CD4-positive, alpha-beta memory T cell (primary cell): Measurements from ENCODE around the gene DNAH12. TPM values are rescaled to one million over a fixed set of nuclear protein-coding genes. Genes with fewer than 3 reads are reported as not detected.
"Not testable (repeated sequence)": the region's sequence is repeated elsewhere in the genome, so short reads cannot be mapped to it uniquely, and the experiment has no call there.

Experiments
- CTCF ChIA-PET: fragments of 350-600 bp; sonication (Branson Sonifier 250); formaldehyde crosslinking; loops from one replicate; lab custom pipeline; 2021; ENCODE audit warnings: inconsistent platforms; ENCODE audit not compliant: partially characterized antibody; lab: Charles Lee
- POLR2A ChIA-PET: fragments of 350-600 bp; sonication (Branson Sonifier 250); formaldehyde crosslinking; loops from one replicate; lab custom pipeline; 2021; ENCODE audit not compliant: partially characterized antibody; lab: Charles Lee
- DNase-seq, 5 donors: peaks; one replicate each; pipeline versions ENCODE4 v3.0.0 to v3.0.0-alpha.2; 2020 to 2022; ENCODE audit warnings: mixed read lengths in 1 of 5
- H3K27ac ChIP-seq: one replicate; pipeline ENCODE4 v1.7.0; 2013; ENCODE audit warnings: low read depth, low read length
- H3K27me3 ChIP-seq: 2 replicates; pipeline ENCODE4 v1.7.0; 2013; ENCODE audit warnings: mild to moderate bottlenecking, low read length, moderate library complexity; ENCODE audit not compliant: insufficient read depth
- H3K36me3 ChIP-seq: 2 replicates; pipeline ENCODE4 v1.7.0; 2013; ENCODE audit warnings: mild to moderate bottlenecking, low read length, moderate library complexity; ENCODE audit not compliant: insufficient read depth
- H3K4me1 ChIP-seq: 2 replicates; pipeline ENCODE4 v1.7.0; 2013; ENCODE audit warnings: mild to moderate bottlenecking, low read length, moderate library complexity; ENCODE audit not compliant: insufficient read depth
- H3K4me3 ChIP-seq, 2 donors: one replicate each; pipeline ENCODE4 v1.7.0; 2013; ENCODE audit warnings: low read length in 2 of 2, mild to moderate bottlenecking in 1 of 2
- H3K9me3 ChIP-seq, 2 donors: one replicate each; pipeline ENCODE4 v1.7.0; 2013; ENCODE audit warnings: low read length in 2 of 2, control low read depth in 1 of 2; ENCODE audit not compliant: control insufficient read depth in 1 of 2
- H3K27ac Mint-ChIP-seq, 7 donors: one replicate each; pipeline ENCODE4 v1.8.0; 2020 to 2021; ENCODE audit warnings: mixed read lengths in 7 of 7, mild to moderate bottlenecking in 6 of 7, inconsistent platforms in 3 of 7, moderate library complexity in 3 of 7
- H3K27me3 Mint-ChIP-seq, 2 donors: one replicate each; pipeline ENCODE4 v1.8.0; 2020 to 2021; ENCODE audit warnings: mixed read lengths in 2 of 2
- H3K36me3 Mint-ChIP-seq, 2 donors: one replicate each; pipeline ENCODE4 v1.8.0; 2020 to 2021; ENCODE audit warnings: mixed read lengths in 2 of 2, inconsistent platforms in 1 of 2, mild to moderate bottlenecking in 1 of 2
- H3K4me1 Mint-ChIP-seq, 4 donors: one replicate each; pipeline ENCODE4 v1.8.0; 2020 to 2021; ENCODE audit warnings: mixed read lengths in 4 of 4, mild to moderate bottlenecking in 1 of 4
- H3K4me3 Mint-ChIP-seq, 8 donors: one replicate each; pipeline ENCODE4 v1.8.0; 2020 to 2021; ENCODE audit warnings: mixed read lengths in 8 of 8, mild to moderate bottlenecking in 7 of 8, moderate library complexity in 6 of 8, inconsistent platforms in 3 of 8
- H3K9me3 Mint-ChIP-seq, 8 donors: one replicate each; pipeline ENCODE4 v1.8.0; 2020 to 2021; ENCODE audit warnings: mixed read lengths in 8 of 8, mild to moderate bottlenecking in 5 of 8, inconsistent platforms in 3 of 8, moderate library complexity in 1 of 8
- intact Hi-C: fragments of 100-400 bp; cut with micrococcal nuclease; formaldehyde crosslinking; loops from one replicate; pipeline ENCODE4 v1.15.1; 2023
- polyA plus RNA-seq, 2 donors: library from polyadenylated mRNA; unstranded; fragments of 300-500 nt; fragmentation: Illumina TruSeq; gene quantifications; one replicate each; pipeline ENCODE4 v1.2.3, GENCODE V29; 2021
- total RNA-seq, 2 experiments: library from RNA; stranded (reverse); gene quantifications; one replicate each; pipeline ENCODE4 v1.2.3, GENCODE V29; 2021

DNAH12 gene
- total and polyA plus RNA-seq, 4 experiments from 2014 or later = 0.09 to 0.11 TPM; not detected in 2

- H3K27ac ChIP-seq, H3K4me1 Mint-ChIP-seq, H3K36me3 Mint-ChIP-seq, H3K36me3 ChIP-seq, H3K4me1 ChIP-seq, H3K27me3 ChIP-seq, H3K27me3 Mint-ChIP-seq, H3K4me3 ChIP-seq, H3K4me3 Mint-ChIP-seq, H3K9me3 ChIP-seq, POLR2A ChIA-PET, CTCF ChIA-PET, DNase-seq, intact Hi-C loops, H3K27ac Mint-ChIP-seq: not testable (repeated sequence)
- H3K9me3 Mint-ChIP-seq = peaks cover 0 to 15% (median 5%) of the 10 kb centered on the region in 8 donors
These were observed 67.0 kb downstream of the DNAH12 start for GRCh38 chr3:57477193-57477592.

- Mint-ChIP-seq H3K4me3 (no peak overlapping the region), H3K27ac (no peak overlapping the region), H3K36me3 (no peaks in the 10 kb centered on the region), H3K27me3 (peaks cover 3% of the 10 kb centered on the region in 2 donors), H3K9me3 (no peaks in the 10 kb centered on the region), H3K4me1 (no peaks in the 10 kb centered on the region)
- Histone ChIP-seq H3K27ac (no peak overlapping the region), H3K4me3 (no peak overlapping the region), H3K36me3 (no peaks in the 10 kb centered on the region), H3K9me3 (no peaks in the 10 kb centered on the region), H3K4me1 (no peaks in the 10 kb centered on the region), H3K27me3 (no peaks in the 10 kb centered on the region)
- POLR2A ChIA-PET = no interaction called here
- CTCF ChIA-PET = no interaction called here
- intact Hi-C loops = no loop called here
- DNase-seq = no peak
These were observed 79.3 kb downstream of the DNAH12 start for GRCh38 chr3:57464801-57465200.

- POLR2A ChIA-PET = no interaction called here
- no peaks in the 10 kb centered on the region for H3K4me1 ChIP-seq
- no peaks in the 10 kb centered on the region for H3K9me3 ChIP-seq
- intact Hi-C loops = no loop called here
- no peak overlapping the region for H3K27ac ChIP-seq
- Mint-ChIP-seq H3K4me3 (no peak overlapping the region), H3K9me3 (no peaks in the 10 kb centered on the region), H3K27me3 (peaks cover 3 to 5% of the 10 kb centered on the region in 2 donors), H3K36me3 (no peaks in the 10 kb centered on the region), H3K27ac (no peak overlapping the region), H3K4me1 (no peaks in the 10 kb centered on the region)
- H3K4me3 ChIP-seq = no peak overlapping the region
- DNase-seq = no peak
- CTCF ChIA-PET = no interaction called here
- no peaks in the 10 kb centered on the region for H3K27me3 ChIP-seq
- no peaks in the 10 kb centered on the region for H3K36me3 ChIP-seq
These were observed 80.1 kb downstream of the DNAH12 start for GRCh38 chr3:57464011-57464410.

- Mint-ChIP-seq H3K4me1 (peaks cover 0 to 2% (median 0%) of the 10 kb centered on the region in 4 donors), H3K9me3 (no peaks in the 10 kb centered on the region), H3K27ac (no peak overlapping the region), H3K27me3 (peaks cover 12 to 13% of the 10 kb centered on the region in 2 donors), H3K4me3 (no peak overlapping the region), H3K36me3 (no peaks in the 10 kb centered on the region)
- ChIA-PET POLR2A (no interaction called here), CTCF (interaction anchor here (1.0 kb wide), 1 partner anchor 54 kb away, joined by 3 read pairs; no protein-coding TSS in a partner anchor)
- Histone ChIP-seq H3K27ac (no peak overlapping the region), H3K9me3 (no peaks in the 10 kb centered on the region), H3K4me3 (no peak overlapping the region), H3K27me3 (no peaks in the 10 kb centered on the region), H3K36me3 (no peaks in the 10 kb centered on the region), H3K4me1 (no peaks in the 10 kb centered on the region)
- intact Hi-C loops = no loop called here
- no peak for DNase-seq
These were observed 92.8 kb downstream of the DNAH12 start for GRCh38 chr3:57451150-57451846.

- H3K27ac ChIP-seq, H3K4me1 Mint-ChIP-seq, H3K4me3 ChIP-seq, POLR2A ChIA-PET, H3K4me1 ChIP-seq, CTCF ChIA-PET, H3K27me3 ChIP-seq, H3K9me3 ChIP-seq, H3K4me3 Mint-ChIP-seq, H3K27ac Mint-ChIP-seq, H3K9me3 Mint-ChIP-seq, H3K36me3 Mint-ChIP-seq, intact Hi-C loops, H3K36me3 ChIP-seq, DNase-seq: not testable (repeated sequence)
- H3K27me3 Mint-ChIP-seq = peaks cover 13 to 15% of the 10 kb centered on the region in 2 donors
These were observed 94.8 kb downstream of the DNAH12 start for GRCh38 chr3:57449276-57449847.

- H3K27ac Mint-ChIP-seq, H3K4me3 Mint-ChIP-seq, H3K27ac ChIP-seq, H3K4me1 Mint-ChIP-seq, H3K4me1 ChIP-seq, POLR2A ChIA-PET, intact Hi-C loops, H3K36me3 Mint-ChIP-seq, H3K9me3 Mint-ChIP-seq, H3K4me3 ChIP-seq, DNase-seq, H3K36me3 ChIP-seq, CTCF ChIA-PET, H3K27me3 ChIP-seq, H3K9me3 ChIP-seq: not testable (repeated sequence)
- H3K27me3 Mint-ChIP-seq = peaks cover 13 to 15% of the 10 kb centered on the region in 2 donors
These were observed 95.7 kb downstream of the DNAH12 start for GRCh38 chr3:57448489-57448888.

- peaks cover 11% of the 10 kb centered on the region in 2 donors for H3K27me3 Mint-ChIP-seq
- no peak overlapping the region for H3K27ac ChIP-seq
- ChIA-PET POLR2A (no interaction called here), CTCF (interaction anchor here (0.6 kb wide), 1 partner anchor 708 kb away, joined by 3 read pairs; no protein-coding TSS in a partner anchor)
- no peak overlapping the region for H3K4me3 ChIP-seq
- H3K27ac Mint-ChIP-seq = no peak overlapping the region
- H3K27me3 ChIP-seq = no peaks in the 10 kb centered on the region
- no peaks in the 10 kb centered on the region for H3K9me3 ChIP-seq
- intact Hi-C loops = no loop called here
- peaks cover 0 to 2% (median 0%) of the 10 kb centered on the region in 4 donors for H3K4me1 Mint-ChIP-seq
- no peak for DNase-seq
- no peaks in the 10 kb centered on the region for H3K9me3 Mint-ChIP-seq
- H3K4me3 Mint-ChIP-seq = no peak overlapping the region
- no peaks in the 10 kb centered on the region for H3K4me1 ChIP-seq
- no peaks in the 10 kb centered on the region for H3K36me3 ChIP-seq
- H3K36me3 Mint-ChIP-seq = no peaks in the 10 kb centered on the region
These were observed 97.8 kb downstream of the DNAH12 start for GRCh38 chr3:57446318-57446841.
